HepG2 (cell line): ENCODE measurements around the gene KIAA2012.

Source experiments
- AGO2 ChIP-seq: fragments of 200-400 bp; formaldehyde crosslinking; optimal IDR thresholded peaks from 2 replicates; pipeline ENCODE3; 2017; ENCODE audit warnings: mild to moderate bottlenecking, low read depth, low read length, moderate library complexity
- GZF1 ChIP-seq: sonication (generic); formaldehyde crosslinking; IDR thresholded peaks from 2 replicates; pipeline ENCODE4 v1.5.1; 2020; ENCODE audit warnings: mild to moderate bottlenecking, missing genetic modification reagents
- SUZ12 ChIP-seq: fragments of 150-350 bp; IDR thresholded peaks from 2 replicates; pipeline ENCODE4 v1.6.1; 2014; ENCODE audit warnings: low read depth, low read length
- ZNF337 ChIP-seq: sonication (generic); formaldehyde crosslinking; IDR thresholded peaks from 2 replicates; pipeline ENCODE4 v1.5.1; 2020; ENCODE audit warnings: missing genetic modification reagents, low read depth, mild to moderate bottlenecking, borderline replicate concordance
- TF ChIP-seq, protein P1 (sequence below): sonication (generic); formaldehyde crosslinking; IDR thresholded peaks from 2 replicates; pipeline ENCODE4 v1.4.0; 2020; ENCODE audit warnings: missing genetic modification reagents
- TF ChIP-seq, protein P2 (sequence below): sonication (generic); formaldehyde crosslinking; IDR thresholded peaks from 2 replicates; pipeline ENCODE4 v1.4.0; 2020; ENCODE audit warnings: missing genetic modification reagents

DNA sequence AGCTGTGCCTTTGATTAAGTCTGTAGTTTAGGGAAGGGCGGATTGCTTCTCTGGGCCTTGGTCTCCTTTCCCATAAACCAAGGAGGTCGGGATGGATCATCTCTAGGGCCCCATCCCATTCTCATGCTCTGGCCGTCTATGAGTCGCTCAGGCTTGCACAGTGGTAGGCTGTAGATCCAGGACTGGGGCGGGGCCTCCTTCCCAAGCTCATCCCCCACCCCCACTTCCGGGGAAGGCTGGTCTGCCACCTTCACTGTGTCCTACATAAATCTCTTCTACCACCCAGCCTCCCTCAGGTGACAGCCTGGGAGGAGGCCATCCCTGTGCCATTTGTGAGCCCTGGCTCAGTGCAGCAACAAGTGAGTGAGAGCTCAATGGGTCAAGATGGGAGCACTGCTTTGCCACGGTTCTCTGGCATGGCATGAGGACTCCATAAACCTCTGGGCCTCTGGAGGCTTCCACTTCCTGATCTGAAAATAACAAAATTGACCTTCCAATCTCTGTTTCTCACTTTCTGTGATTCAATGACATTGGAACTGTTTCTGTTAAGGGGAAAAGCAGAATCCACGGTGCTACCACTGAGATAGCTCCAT lies 96.9 kb downstream of the KIAA2012 start:
- TF ChIP-seq AGO2, result no peak
- TF ChIP-seq, protein P1, sequence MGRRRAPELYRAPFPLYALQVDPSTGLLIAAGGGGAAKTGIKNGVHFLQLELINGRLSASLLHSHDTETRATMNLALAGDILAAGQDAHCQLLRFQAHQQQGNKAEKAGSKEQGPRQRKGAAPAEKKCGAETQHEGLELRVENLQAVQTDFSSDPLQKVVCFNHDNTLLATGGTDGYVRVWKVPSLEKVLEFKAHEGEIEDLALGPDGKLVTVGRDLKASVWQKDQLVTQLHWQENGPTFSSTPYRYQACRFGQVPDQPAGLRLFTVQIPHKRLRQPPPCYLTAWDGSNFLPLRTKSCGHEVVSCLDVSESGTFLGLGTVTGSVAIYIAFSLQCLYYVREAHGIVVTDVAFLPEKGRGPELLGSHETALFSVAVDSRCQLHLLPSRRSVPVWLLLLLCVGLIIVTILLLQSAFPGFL (CRISPR knock-in tag), result no peak
- no peak for TF ChIP-seq ZNF337 (CRISPR knock-in tag)
- no peak for TF ChIP-seq GZF1 (CRISPR knock-in tag)
- TF ChIP-seq SUZ12, result no peak
- TF ChIP-seq, protein P2, sequence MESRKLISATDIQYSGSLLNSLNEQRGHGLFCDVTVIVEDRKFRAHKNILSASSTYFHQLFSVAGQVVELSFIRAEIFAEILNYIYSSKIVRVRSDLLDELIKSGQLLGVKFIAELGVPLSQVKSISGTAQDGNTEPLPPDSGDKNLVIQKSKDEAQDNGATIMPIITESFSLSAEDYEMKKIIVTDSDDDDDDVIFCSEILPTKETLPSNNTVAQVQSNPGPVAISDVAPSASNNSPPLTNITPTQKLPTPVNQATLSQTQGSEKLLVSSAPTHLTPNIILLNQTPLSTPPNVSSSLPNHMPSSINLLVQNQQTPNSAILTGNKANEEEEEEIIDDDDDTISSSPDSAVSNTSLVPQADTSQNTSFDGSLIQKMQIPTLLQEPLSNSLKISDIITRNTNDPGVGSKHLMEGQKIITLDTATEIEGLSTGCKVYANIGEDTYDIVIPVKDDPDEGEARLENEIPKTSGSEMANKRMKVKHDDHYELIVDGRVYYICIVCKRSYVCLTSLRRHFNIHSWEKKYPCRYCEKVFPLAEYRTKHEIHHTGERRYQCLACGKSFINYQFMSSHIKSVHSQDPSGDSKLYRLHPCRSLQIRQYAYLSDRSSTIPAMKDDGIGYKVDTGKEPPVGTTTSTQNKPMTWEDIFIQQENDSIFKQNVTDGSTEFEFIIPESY (CRISPR knock-in tag), result no peak
